ENCODE data around the gene CLDND2.
"Not testable (repeated sequence)": the region's sequence is repeated elsewhere in the genome, so short reads cannot be mapped to it uniquely, and the experiment has no call there.

Gene CLDND2, protein sequence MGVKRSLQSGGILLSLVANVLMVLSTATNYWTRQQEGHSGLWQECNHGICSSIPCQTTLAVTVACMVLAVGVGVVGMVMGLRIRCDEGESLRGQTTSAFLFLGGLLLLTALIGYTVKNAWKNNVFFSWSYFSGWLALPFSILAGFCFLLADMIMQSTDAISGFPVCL
- 0 to 0.19 (median 0.06) reads per million in 18 experiments for total RNA-seq

DNA sequence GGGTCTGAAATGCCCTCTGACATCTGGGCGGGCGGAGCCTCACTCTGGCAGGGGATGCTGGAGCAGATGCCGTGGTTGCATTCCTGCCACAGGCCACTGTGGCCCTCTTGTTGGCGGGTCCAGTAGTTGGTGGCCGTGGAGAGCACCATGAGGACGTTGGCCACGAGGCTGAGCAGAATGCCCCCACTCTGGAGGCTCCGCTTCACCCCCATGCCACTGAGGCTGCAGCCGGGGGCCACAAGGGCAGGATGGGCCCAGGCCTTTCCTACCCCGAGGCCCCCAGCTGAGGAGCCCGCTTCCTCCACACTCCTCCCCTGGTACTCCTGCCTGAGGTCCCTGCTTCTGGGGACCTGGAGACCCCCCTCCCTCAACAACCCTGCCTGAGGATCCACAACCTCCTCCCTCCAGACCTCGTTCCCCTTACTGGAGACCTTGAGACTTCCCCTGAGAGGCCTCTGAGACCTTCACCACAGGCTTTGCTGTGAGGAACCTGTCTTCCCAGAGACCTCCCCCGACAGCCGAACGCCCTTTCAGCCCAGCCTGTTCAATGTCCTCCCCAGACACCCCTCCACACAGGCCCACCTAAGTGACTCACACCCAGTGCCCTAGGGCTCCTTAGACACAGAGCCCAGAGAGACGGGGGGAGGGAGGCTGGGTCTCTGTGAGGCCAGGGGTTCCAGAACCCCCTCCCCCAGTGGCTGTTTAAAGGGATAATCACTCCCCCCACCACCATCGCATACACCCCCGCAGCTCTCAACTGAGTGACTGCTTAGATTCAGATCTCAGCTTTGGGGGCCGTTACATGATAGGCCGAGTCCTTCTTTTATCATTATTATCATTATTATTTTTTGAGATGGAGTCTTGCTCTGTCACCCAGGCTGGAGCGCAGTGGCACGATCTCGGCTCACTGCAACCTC, at the start of gene CLDND2:
Gene CLDND2 (minus strand): TSS at position 638 of the 917 bp plus-strand sequence. CDS start 426 bp downstream, at position 212.
- DNase-seq, result peak in 1 of 2 donors; percentile 6

DNA sequence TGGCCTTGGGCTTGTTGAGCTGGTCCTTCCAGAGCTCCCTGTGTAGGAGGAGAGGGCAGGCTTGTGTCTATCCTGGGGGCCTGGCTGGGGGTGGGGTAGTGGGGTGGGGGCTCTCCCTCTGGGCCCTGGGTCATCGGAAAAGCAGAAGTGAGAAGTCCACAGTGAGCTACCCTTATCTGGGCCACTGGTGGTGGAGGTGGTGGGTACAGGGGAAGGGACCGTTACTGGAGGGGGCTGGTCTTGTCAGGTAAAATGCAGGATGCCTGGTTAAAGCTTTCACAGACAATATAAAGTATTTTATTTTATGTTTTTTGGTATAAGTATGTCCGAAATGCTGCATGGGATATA, 49.0 kb upstream of the CLDND2 start:
- no peak for DNase-seq

- DNase-seq, result peak; percentile 84 to 94
These were observed 48.5 kb upstream of the CLDND2 start, which contains the start of gene SIGLEC10 for GRCh38 chr19:51417107-51417809. SIGLEC10 (minus strand) TSS chr19:51417642; CDS start chr19:51417581, 61 bp downstream.

DNA sequence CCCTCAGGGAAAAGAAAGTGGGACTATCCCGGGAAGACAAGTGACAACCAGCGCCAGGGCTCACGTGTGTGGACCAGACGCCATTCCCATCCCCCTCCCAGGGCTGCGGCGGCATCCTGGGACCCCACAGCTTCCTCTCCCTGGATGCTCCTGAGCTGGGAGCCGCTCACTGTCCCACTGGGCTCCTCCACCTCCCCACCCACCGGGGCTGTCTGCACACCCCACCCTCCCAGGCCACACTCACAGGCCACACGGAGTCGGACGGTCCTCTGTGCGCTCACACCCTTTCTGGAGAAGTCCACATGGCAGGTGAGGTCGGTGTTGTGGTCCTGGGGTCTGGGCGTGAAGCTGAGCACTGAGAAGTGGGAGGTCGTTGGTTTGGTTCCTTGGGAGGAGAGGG, 47.6 kb upstream of the CLDND2 start:
- not testable (repeated sequence) for DNase-seq

DNA sequence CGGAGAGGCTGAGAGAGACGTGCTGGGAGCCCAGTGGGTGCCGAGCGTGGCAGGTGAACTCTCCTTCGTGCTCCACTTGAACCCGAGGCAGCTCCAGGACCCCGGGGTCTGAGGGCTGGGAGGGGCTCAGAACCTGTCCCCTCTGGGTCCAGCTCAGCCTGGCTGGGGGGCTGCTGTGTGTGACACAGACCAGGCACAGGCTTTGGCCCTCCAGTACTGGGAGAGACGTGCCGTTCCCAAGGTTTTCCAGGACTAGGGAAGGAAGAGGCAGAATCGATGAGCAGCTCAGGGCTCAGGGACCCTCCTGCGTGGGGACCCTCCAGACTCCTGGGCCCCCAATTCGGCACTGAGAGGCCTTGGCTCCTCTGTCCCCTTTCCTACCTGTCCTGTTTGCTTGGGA, 46.4 kb upstream of the CLDND2 start:
- no peak for DNase-seq

GRCh38 chr19:51410950-51411748, 42.3 kb upstream of the CLDND2 start:
- no peak for DNase-seq

- DNase-seq, result peak; percentile 89
These were observed 38.8 kb upstream of the CLDND2 start for GRCh38 chr19:51407511-51408131.

- DNase-seq, result no peak
These were observed 33.3 kb upstream of the CLDND2 start for GRCh38 chr19:51402117-51402516.

DNA sequence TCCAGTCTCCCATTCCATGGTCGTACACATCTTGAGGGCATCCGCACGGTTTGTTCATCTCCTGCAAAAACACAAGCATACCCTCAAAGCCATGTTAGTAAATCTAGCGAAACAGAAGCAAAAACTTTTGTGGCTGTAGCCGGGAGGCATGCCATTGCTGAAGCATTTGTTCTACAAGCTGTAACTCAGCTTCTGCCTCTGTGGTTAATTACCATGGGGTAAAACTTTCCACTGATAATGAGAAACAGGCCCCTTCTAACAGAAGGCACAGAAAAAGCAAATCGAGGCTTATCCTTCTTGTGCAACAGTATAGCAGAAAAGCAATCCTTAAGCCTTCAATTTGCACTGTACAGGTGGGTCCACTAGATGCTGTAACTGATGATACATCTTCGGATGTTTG, 31.1 kb upstream of the CLDND2 start:
- not testable (repeated sequence) for DNase-seq

GRCh38 chr19:51399231-51399630, 30.4 kb upstream of the CLDND2 start:
- no peak for DNase-seq

DNA sequence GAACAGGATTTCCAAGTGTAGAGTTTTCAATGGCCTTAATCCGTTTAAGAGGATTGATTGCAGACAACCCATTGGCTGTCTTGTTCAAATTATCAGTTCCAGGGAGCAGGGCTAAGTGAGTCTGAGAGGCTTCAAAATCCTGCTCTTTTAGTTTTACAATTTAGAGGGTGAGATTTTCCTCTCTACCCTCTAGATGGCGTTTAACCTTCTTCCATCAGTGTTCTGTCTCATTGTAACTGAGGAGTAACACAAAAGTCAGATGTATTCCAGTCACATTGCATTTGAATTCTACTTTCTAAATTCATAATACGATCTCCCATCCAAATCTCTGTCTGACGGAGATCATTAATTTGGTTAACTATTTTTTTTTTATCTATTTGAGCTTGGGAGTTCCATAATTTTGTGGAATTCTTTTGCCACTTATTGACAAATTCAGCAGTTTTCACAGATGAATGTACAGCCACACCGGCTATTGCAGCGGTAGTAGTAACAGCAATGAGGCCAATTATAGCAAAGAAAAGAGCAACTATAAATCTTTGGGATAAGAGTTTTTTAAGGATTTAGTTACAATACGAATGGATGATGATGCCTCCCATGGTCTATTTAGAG, 29.4 kb upstream of the CLDND2 start:
- peak; percentile 22 to 46 for DNase-seq

DNA sequence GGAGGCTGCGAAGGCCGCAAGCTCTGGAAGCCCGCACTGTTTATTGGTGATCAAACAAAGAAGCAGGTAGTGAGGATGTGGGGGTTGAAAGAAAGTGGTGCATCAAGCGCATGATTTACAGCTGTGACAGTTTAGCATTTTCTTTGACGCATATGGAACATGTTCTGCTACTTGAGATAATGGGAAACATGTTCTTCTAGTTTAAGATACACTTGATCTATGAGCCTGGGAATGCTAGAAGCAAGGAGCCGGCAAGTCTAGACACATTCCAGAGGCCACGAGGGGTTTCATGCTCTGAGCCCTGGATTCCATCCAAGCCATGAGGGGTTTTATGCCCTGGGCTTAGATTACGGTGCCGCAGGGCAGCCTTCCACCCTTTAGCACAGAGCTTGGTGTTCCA, 28.6 kb upstream of the CLDND2 start:
- not testable (repeated sequence) for DNase-seq

- no peak for DNase-seq
These were observed 27.4 kb upstream of the CLDND2 start for GRCh38 chr19:51396175-51396574.

GRCh38 chr19:51394050-51394836, 25.4 kb upstream of the CLDND2 start:
- DNase-seq, result peak; percentile 99

GRCh38 chr19:51392701-51393100, 23.9 kb upstream of the CLDND2 start:
- peak in 1 of 2 donors; percentile 8 for DNase-seq

- DNase-seq, result no peak
These were observed 22.3 kb upstream of the CLDND2 start for GRCh38 chr19:51391073-51391611.

- no peak for DNase-seq
These were observed 20.3 kb upstream of the CLDND2 start for GRCh38 chr19:51389143-51389542.

DNA sequence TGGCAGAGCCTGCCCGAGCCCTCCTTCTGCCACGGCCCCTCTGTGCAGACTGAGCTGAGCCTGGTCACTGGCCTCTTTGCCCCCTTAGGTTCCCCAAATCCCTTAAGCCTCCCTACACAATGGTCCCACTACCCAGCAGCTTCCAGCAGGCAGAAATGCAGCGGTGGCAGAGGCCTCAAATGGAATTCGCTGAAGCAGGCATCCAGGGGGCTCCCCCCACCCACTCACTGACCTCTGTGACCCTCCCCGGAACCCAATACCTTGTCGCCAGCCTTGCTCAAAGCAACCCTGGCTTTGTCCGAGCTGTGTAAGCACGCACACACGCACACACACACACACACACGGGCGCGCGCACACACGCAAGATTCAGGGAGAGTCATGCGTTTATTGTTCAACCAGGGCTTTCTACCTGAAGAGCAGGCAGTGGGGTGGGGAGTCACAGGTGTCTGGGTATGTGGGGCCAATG, 19.2 kb upstream of the CLDND2 start, which contains the start of gene LIM2:
Gene LIM2 (minus strand): TSS at position 51 of the 466 bp plus-strand sequence. CDS start 531 bp downstream, outside the sequence.
- DNase-seq, result no peak

DNA sequence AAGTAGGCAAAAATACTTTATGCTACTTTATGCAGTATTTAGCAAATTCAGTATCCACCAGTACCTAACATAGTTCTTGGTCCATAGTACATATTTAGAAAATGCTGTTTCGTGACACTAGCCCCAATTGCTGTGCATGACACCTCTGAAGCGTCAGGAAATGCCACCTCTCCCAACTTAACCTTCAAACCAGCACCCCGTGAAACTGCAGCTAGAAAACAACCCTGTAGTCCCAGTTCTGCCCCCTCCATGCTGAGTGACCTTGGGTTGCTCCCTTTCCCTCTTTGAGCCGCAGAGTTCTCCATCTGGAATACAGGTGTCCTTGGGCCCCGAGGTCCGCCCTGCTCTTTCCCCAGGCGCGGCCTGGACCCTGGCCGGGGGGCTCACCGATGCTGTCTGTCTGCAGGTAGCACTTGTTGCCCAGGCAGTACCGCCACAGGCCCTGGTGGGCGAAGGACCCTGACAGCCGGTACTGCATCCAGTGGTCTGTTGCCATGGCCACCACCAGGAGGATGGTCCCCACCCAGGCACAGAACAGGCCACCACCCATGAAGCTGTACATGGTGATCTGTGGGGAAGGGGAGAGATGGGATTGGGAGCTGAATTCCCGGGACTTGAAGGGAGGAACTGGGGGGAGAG, 18.2 kb upstream of the CLDND2 start:
- no peak for DNase-seq
